Suprapubic skin (tissue), 3 donors: ENCODE results near the gene TMEM263.

Source experiments
- CTCF ChIP-seq, 2 donors: fragments of 200-600 bp in 1 of 2; fragments of 450-650 bp in 1 of 2; sonication (generic) in 1 of 2; IDR thresholded peaks; one replicate each; pipeline ENCODE4 v1.5.1; 2016 to 2019; ENCODE audit warnings: antibody characterized with exemption in 2 of 2, mild to moderate bottlenecking in 1 of 2, moderate library complexity in 1 of 2
- EP300 ChIP-seq: sonication (generic); formaldehyde crosslinking; IDR thresholded peaks from one replicate; pipeline ENCODE4 v1.6.1; 2017; ENCODE audit warnings: antibody characterized with exemption

- TF ChIP-seq EP300 = no peak
- TF ChIP-seq CTCF (IDR thresholded peaks at IDR 0.05) = no peak
Observed at GRCh38 chr12:106985479-106985878, 29.8 kb downstream of the TMEM263 start.
